Erythroblast (primary cell): ENCODE measurements around the gene CHST15.

Source experiments
- GATA1 ChIP-seq: IDR thresholded peaks from 2 replicates; pipeline ENCODE4 v1.6.1; 2011; ENCODE audit warnings: low read depth, mild to moderate bottlenecking, control low read depth, low read length, moderate library complexity
- POLR2A ChIP-seq: IDR thresholded peaks from 2 replicates; pipeline ENCODE4 v1.6.1; 2011; ENCODE audit warnings: mild to moderate bottlenecking, low read length

DNA sequence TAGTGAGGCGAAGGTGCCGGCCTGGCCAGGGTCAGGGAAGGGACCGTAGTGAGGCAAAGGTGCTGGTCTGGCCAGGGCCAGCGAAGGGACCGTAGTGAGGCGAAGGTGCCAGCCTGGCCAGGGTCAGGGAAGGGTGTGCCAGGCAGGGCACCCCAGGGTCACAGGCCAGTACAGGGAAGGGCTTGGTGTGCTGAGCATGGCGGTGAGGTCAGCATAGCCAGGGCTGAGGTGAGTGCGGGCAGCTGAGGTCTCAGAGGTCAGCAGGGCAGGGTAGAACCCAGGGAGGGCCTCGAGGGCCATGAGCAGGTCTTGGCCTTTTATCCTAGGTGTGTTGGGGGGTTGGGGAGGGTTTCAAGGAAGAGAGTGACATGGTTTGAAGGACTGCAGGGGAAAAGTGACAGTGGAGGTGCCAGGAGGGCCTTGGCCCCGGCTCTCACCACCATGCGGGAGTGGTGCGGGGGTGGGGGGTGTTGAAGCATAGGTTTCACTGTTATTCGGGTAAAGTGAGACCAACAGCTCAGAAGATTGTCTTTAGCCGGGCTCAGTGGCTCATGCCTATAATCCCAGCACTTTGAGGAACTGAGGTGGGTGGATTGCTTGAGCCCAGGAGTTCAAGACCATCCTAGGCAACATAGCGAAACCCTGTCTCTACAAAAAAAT lies 93.3 kb downstream of the CHST15 start:
- TF ChIP-seq POLR2A: no peak
- TF ChIP-seq GATA1: no peak
